SU-DHL-6 (cell line): ENCODE results near the gene MBL2.

Source experiments
- H2AFZ ChIP-seq: fragments of 200-600 bp; sonication (generic); 2 replicates; pipeline ENCODE4 v1.6.1; 2014; ENCODE audit warnings: low read depth, mild to moderate bottlenecking, moderate library complexity, mixed read lengths, antibody characterized with exemption, low read length; ENCODE audit not compliant: severe bottlenecking
- H3F3A ChIP-seq: fragments of 200-600 bp; shearing (Covaris generic); 2 replicates; pipeline ENCODE4 v1.6.0; 2016; ENCODE audit warnings: antibody characterized with exemption, mild to moderate bottlenecking; ENCODE audit not compliant: insufficient read depth
- H3K27ac ChIP-seq: fragments of 200-600 bp; sonication (generic); 2 replicates; pipeline ENCODE4 v1.5.1; 2016; ENCODE audit warnings: low read depth, mild to moderate bottlenecking, low read length, moderate library complexity, mixed read lengths
- H3K27me3 ChIP-seq: fragments of 200-600 bp; sonication (generic), shearing (Covaris generic); 2 replicates; pipeline ENCODE4 v1.6.0; 2014; ENCODE audit warnings: mild to moderate bottlenecking, low read length
- H3K36me3 ChIP-seq: fragments of 200-600 bp; sonication (generic); 2 replicates; pipeline ENCODE4 v1.6.1; 2014; ENCODE audit warnings: mild to moderate bottlenecking, low read length, mixed read lengths
- H3K4me2 ChIP-seq: fragments of 300-600, 200-600 bp; shearing (Covaris generic), sonication (generic); 2 replicates; pipeline ENCODE4 v1.6.0; 2014; ENCODE audit warnings: low read length, low read depth, mild to moderate bottlenecking; ENCODE audit not compliant: poor library complexity, severe bottlenecking
- H3K4me3 ChIP-seq: fragments of 200-600 bp; sonication (generic); 2 replicates; pipeline ENCODE4 v1.5.1; 2014; ENCODE audit warnings: antibody characterized with exemption, low read length, mild to moderate bottlenecking, mixed read lengths; ENCODE audit not compliant: insufficient read depth, poor library complexity, severe bottlenecking
- H3K79me2 ChIP-seq: fragments of 200-600 bp; sonication (generic); 2 replicates; pipeline ENCODE4 v1.6.1; 2014; ENCODE audit warnings: mild to moderate bottlenecking, low read length, moderate library complexity; ENCODE audit not compliant: insufficient read depth
- H3K9ac ChIP-seq: fragments of 200-600 bp; sonication (generic); 2 replicates; pipeline ENCODE4 v1.7.0; 2014; ENCODE audit warnings: mild to moderate bottlenecking, low read length
- H3K9me2 ChIP-seq: fragments of 200-600 bp; sonication (generic); replicated peaks from 2 replicates; pipeline ENCODE4 v1.6.1; 2014; ENCODE audit warnings: low read length; ENCODE audit not compliant: insufficient read depth
- H3K9me3 ChIP-seq: fragments of 200-600 bp; sonication (generic); 2 replicates; pipeline ENCODE4 v1.6.1; 2014; ENCODE audit warnings: low read length, mixed read lengths; ENCODE audit not compliant: insufficient read depth
- H4K20me1 ChIP-seq: fragments of 200-600 bp; sonication (generic); 2 replicates; pipeline ENCODE4 v1.6.1; 2014; ENCODE audit warnings: low read depth, mild to moderate bottlenecking, antibody characterized with exemption, low read length, moderate library complexity, mixed read lengths
- EZH2phosphoT487 ChIP-seq: fragments of 200-600 bp; sonication (generic), shearing (Covaris generic); conservative IDR thresholded peaks from 2 replicates; pipeline ENCODE4 v1.6.1; 2018; ENCODE audit warnings: mild to moderate bottlenecking, antibody characterized with exemption, low read length, moderate library complexity, mixed read lengths
- TF ChIP-seq, protein P1 (sequence below): fragments of 200-600 bp; sonication (generic); IDR thresholded peaks from one replicate; pipeline ENCODE4 v1.5.1; 2017; ENCODE audit warnings: antibody characterized with exemption, mild to moderate bottlenecking, low read length, moderate library complexity; ENCODE audit not compliant: insufficient read depth, poor library complexity, severe bottlenecking

Gene MBL2

GRCh38 chr10:52780391-52781155, 8.0 kb upstream of the MBL2 start:
- Histone ChIP-seq H3K9me2 (no peaks in the 10 kb centered on the region), H4K20me1 (no peaks in the 10 kb centered on the region), H3F3A (no peaks in the 10 kb centered on the region), H2AFZ (no peak overlapping the region), H3K36me3 (no peaks in the 10 kb centered on the region), H3K9ac (no peak overlapping the region), H3K4me2 (no peak overlapping the region), H3K27ac (no peak overlapping the region), H3K9me3 (no peaks in the 10 kb centered on the region), H3K79me2 (no peaks in the 10 kb centered on the region), H3K4me3 (no peak overlapping the region), H3K27me3 (no peaks in the 10 kb centered on the region)
- TF ChIP-seq, protein P1, sequence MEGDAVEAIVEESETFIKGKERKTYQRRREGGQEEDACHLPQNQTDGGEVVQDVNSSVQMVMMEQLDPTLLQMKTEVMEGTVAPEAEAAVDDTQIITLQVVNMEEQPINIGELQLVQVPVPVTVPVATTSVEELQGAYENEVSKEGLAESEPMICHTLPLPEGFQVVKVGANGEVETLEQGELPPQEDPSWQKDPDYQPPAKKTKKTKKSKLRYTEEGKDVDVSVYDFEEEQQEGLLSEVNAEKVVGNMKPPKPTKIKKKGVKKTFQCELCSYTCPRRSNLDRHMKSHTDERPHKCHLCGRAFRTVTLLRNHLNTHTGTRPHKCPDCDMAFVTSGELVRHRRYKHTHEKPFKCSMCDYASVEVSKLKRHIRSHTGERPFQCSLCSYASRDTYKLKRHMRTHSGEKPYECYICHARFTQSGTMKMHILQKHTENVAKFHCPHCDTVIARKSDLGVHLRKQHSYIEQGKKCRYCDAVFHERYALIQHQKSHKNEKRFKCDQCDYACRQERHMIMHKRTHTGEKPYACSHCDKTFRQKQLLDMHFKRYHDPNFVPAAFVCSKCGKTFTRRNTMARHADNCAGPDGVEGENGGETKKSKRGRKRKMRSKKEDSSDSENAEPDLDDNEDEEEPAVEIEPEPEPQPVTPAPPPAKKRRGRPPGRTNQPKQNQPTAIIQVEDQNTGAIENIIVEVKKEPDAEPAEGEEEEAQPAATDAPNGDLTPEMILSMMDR = no peak
- no peak for TF ChIP-seq EZH2phosphoT487

DNA sequence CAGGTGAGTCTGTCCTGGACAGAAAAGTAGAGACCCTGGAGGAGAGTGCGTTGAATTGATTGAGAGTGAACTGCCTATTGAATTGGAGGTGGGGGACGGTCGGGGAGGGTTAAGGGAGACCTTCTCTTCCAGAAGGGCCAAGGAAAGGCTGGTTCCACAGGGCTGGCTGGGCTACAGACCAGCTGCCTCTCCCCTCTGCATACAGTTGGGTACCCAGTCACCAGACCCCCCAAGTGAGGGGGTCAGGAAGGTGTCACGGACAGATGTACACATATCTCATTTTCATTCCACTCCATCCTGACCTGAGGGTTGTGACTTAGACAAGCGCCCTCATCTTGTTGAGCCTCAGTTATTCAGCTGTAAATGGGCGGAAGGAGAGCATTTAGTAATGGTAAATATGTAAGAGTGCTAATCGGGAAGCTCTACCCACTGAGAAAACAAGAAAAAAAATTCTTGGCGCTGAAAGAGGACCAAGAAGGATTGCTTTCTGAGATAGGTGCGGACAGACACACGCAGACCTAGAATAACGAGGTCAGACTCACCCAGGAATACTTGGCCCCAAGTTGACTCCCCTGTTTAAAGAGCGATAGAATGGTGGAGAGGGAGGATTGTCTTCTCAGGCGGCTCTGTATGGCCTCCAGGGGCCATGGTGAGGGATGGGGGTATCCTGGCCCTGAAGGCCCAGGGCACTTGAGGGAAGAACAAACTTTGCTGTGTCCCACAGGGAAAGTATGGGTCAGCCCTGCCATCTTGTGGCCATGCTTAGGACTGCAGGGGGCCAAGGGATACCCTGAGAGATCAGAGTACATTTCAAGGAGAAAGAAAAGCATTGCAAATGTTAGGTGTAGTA, 7.2 kb upstream of the MBL2 start:
- H4K20me1 ChIP-seq = no peaks in the 10 kb centered on the region
- H3K27me3 ChIP-seq = no peaks in the 10 kb centered on the region
- TF ChIP-seq EZH2phosphoT487 = no peak
- TF ChIP-seq, protein P1 = peak; percentile 66
- no peak overlapping the region for H2AFZ ChIP-seq
- H3K36me3 ChIP-seq = no peaks in the 10 kb centered on the region
- no peak overlapping the region for H3K4me3 ChIP-seq
- no peaks in the 10 kb centered on the region for H3K9me3 ChIP-seq
- H3K27ac ChIP-seq = no peak overlapping the region
- H3F3A ChIP-seq = no peaks in the 10 kb centered on the region
- no peak overlapping the region for H3K9ac ChIP-seq
- H3K79me2 ChIP-seq = no peaks in the 10 kb centered on the region
- H3K4me2 ChIP-seq = no peak overlapping the region
- no peaks in the 10 kb centered on the region for H3K9me2 ChIP-seq

DNA sequence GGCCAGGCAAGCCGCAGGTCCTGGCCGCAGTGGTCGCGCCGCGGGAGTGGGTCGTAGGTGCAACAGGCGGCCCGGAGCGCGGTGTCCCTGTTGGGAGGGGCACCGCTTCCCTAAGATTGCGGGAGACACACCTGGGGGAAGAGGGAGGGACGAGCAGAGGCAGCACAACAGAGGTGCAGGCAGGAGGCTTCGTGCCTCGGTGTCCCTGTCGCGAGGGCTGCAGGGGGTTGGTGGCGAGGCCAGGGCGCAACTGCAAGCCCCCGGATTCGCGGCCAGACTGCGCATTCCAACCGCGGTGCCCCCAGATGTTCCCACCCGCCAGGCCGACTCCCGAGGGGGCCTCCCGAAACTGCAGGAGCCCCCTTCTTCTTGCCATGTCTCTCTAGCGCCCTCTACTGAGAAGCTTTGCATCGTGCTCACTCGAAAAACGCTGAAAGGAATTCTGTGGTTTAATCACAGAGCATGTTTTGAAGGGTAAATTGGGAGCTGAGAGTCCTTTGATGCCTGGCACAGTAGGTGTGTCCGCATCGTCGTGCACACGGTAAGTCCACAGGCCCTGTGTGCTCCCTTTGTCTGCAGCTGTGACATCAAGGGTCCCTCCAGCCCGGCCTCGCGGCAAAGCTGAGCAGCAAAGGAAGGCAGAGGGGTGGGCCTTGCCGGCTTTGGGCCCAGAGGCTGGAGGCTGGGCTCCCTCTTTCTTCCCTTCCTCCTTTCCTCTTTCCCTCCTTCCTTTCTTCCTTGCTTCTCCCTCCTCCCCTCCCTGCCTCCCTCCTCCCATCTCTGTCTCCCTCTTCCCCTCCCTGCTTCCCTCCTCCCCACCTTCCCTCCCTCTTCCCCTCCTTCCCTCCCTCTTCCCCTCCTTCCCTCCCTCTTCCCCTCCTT, 6.2 kb upstream of the MBL2 start:
- H3K79me2 ChIP-seq = no peaks in the 10 kb centered on the region
- no peak overlapping the region for H3K4me3 ChIP-seq
- H4K20me1 ChIP-seq = no peaks in the 10 kb centered on the region
- H3K9me3 ChIP-seq = no peaks in the 10 kb centered on the region
- H3K36me3 ChIP-seq = no peaks in the 10 kb centered on the region
- H3K9me2 ChIP-seq = no peaks in the 10 kb centered on the region
- TF ChIP-seq, protein P1 = peak; percentile 23
- no peak for TF ChIP-seq EZH2phosphoT487
- H3K4me2 ChIP-seq = no peak overlapping the region
- no peaks in the 10 kb centered on the region for H3F3A ChIP-seq
- no peak overlapping the region for H2AFZ ChIP-seq
- no peak overlapping the region for H3K9ac ChIP-seq
- H3K27ac ChIP-seq = no peak overlapping the region
- no peaks in the 10 kb centered on the region for H3K27me3 ChIP-seq
